HEK293 (cell line): Measurements from ENCODE around the gene NIP7.
A peak's percentile ranks its signal among the peaks of the same experiment; 100 is the strongest.

Experiments used
- GLI2 ChIP-seq: fragments of 450-650 bp; formaldehyde crosslinking; IDR thresholded peaks from 2 replicates; pipeline ENCODE4; 2017; ENCODE audit warnings: missing biosample characterization, missing genetic modification characterization, low read depth, borderline replicate concordance
- GLIS1 ChIP-seq: fragments of 450-650 bp; formaldehyde crosslinking; IDR thresholded peaks from 2 replicates; pipeline ENCODE4 v1.5.1; 2016; ENCODE audit warnings: missing biosample characterization, missing genetic modification characterization
- GLIS2 ChIP-seq: fragments of 450-650 bp; formaldehyde crosslinking; IDR thresholded peaks from 2 replicates; pipeline ENCODE4 v1.5.1; 2016; ENCODE audit warnings: missing biosample characterization, missing genetic modification characterization
- HOXA7 ChIP-seq: sonication (generic); formaldehyde crosslinking; IDR thresholded peaks from 2 replicates; pipeline ENCODE4 v1.8.1; 2022; ENCODE audit warnings: missing genetic modification reagents, borderline replicate concordance
- HOXD13 ChIP-seq: sonication (generic); formaldehyde crosslinking; IDR thresholded peaks from 2 replicates; pipeline ENCODE4 v1.8.0; 2022; ENCODE audit warnings: missing genetic modification reagents, borderline replicate concordance
- KLF9 ChIP-seq: fragments of 450-650 bp; formaldehyde crosslinking; IDR thresholded peaks from 2 replicates; pipeline ENCODE4 v1.5.1; 2016; ENCODE audit warnings: missing biosample characterization, missing genetic modification characterization, low read depth
- MEIS1 ChIP-seq: sonication (generic); formaldehyde crosslinking; IDR thresholded peaks from 2 replicates; pipeline ENCODE4 v1.8.1; 2022; ENCODE audit warnings: missing genetic modification reagents, mild to moderate bottlenecking, borderline replicate concordance
- PBX3 ChIP-seq: sonication (generic); formaldehyde crosslinking; IDR thresholded peaks from 2 replicates; pipeline ENCODE4 v1.8.1; 2022; ENCODE audit warnings: mild to moderate bottlenecking, moderate library complexity, missing genetic modification reagents
- SCRT2 ChIP-seq: fragments of 450-650 bp; formaldehyde crosslinking; IDR thresholded peaks from 2 replicates; pipeline ENCODE4 v1.5.1; 2016; ENCODE audit warnings: missing biosample characterization, missing genetic modification characterization
- SP2 ChIP-seq: fragments of 450-650 bp; formaldehyde crosslinking; IDR thresholded peaks from 2 replicates; pipeline ENCODE4 v1.5.1; 2016; ENCODE audit warnings: missing biosample characterization, missing genetic modification characterization
- TRIM28 ChIP-seq: IDR thresholded peaks from 2 replicates; pipeline ENCODE4 v1.6.1; 2011; ENCODE audit warnings: low read length, control low read depth, borderline replicate concordance
- YY1 ChIP-seq: fragments of 450-650 bp; formaldehyde crosslinking; IDR thresholded peaks from 2 replicates; pipeline ENCODE4 v1.5.1; 2018; ENCODE audit warnings: missing biosample characterization, missing genetic modification characterization
- YY2 ChIP-seq: fragments of 450-650 bp; formaldehyde crosslinking; IDR thresholded peaks from 2 replicates; pipeline ENCODE4 v1.5.1; 2016; ENCODE audit warnings: missing biosample characterization, missing genetic modification characterization
- ZBTB6 ChIP-seq: fragments of 450-650 bp; formaldehyde crosslinking; IDR thresholded peaks from 2 replicates; pipeline ENCODE4 v1.5.1; 2017; ENCODE audit warnings: missing biosample characterization, missing genetic modification characterization
- ZNF148 ChIP-seq: fragments of 450-650 bp; formaldehyde crosslinking; IDR thresholded peaks from 2 replicates; pipeline ENCODE4 v1.5.0; 2017; ENCODE audit warnings: missing biosample characterization, missing genetic modification characterization, borderline replicate concordance
- ZNF223 ChIP-seq: fragments of 450-650 bp; formaldehyde crosslinking; IDR thresholded peaks from 2 replicates; pipeline ENCODE4 v1.5.1; 2016; ENCODE audit warnings: missing biosample characterization, missing genetic modification characterization
- ZNF248 ChIP-seq: fragments of 450-650 bp; formaldehyde crosslinking; IDR thresholded peaks from 2 replicates; pipeline ENCODE4 v1.5.1; 2017; ENCODE audit warnings: missing biosample characterization, missing genetic modification characterization
- ZNF335 ChIP-seq: fragments of 450-650 bp; formaldehyde crosslinking; conservative IDR thresholded peaks from 2 replicates; pipeline ENCODE4 v1.5.1; 2016; ENCODE audit warnings: missing biosample characterization, missing genetic modification characterization
- ZNF341 ChIP-seq: fragments of 450-650 bp; formaldehyde crosslinking; IDR thresholded peaks from 2 replicates; pipeline ENCODE4; 2016; ENCODE audit warnings: low read depth, missing biosample characterization, missing genetic modification characterization
- ZNF518A ChIP-seq: fragments of 450-650 bp; formaldehyde crosslinking; conservative IDR thresholded peaks from 2 replicates; pipeline ENCODE4 v1.5.1; 2016; ENCODE audit warnings: low read depth, missing biosample characterization, missing genetic modification characterization
- ZNF639 ChIP-seq: fragments of 450-650 bp; formaldehyde crosslinking; IDR thresholded peaks from 2 replicates; pipeline ENCODE4 v1.5.1; 2016; ENCODE audit warnings: missing biosample characterization, missing genetic modification characterization
- ZNF704 ChIP-seq: fragments of 450-650 bp; formaldehyde crosslinking; IDR thresholded peaks from 2 replicates; pipeline ENCODE4 v1.5.1; 2016; ENCODE audit warnings: missing biosample characterization, missing genetic modification characterization
- ZSCAN30 ChIP-seq: fragments of 450-650 bp; IDR thresholded peaks from 2 replicates; pipeline ENCODE4 v1.5.1; 2018; ENCODE audit warnings: missing biosample characterization, mild to moderate bottlenecking, missing genetic modification characterization, moderate library complexity
- TF ChIP-seq, protein P1 (sequence below): fragments of 450-650 bp; formaldehyde crosslinking; IDR thresholded peaks from 2 replicates; pipeline ENCODE4 v1.5.1; 2016; ENCODE audit warnings: missing biosample characterization, missing genetic modification characterization

NIP7 gene

GRCh38 chr16:69330286-69331109 is 9.1 kb upstream of the NIP7 start, which contains the start of gene PDF (continued):
- TF ChIP-seq ZNF518A (tag by site-specific recombination) (peak; percentile 18; the same call in 1 of the 2 replicates), ZNF341 (tag by site-specific recombination) (peak; percentile 70; the same call in 1 of the 2 replicates), YY2 (tag by site-specific recombination) (peak; percentile 81), GLIS1 (peak; percentile 77), ZNF704 (tag by site-specific recombination) (no peak), SCRT2 (tag by site-specific recombination) (no peak), HOXD13 (CRISPR knock-in tag) (no peak), ZNF248 (tag by site-specific recombination) (no peak), ZNF223 (tag by site-specific recombination) (peak; percentile 88; the same call in 1 of the 2 replicates), SP2 (tag by site-specific recombination) (peak; percentile 97), HOXA7 (CRISPR knock-in tag) (no peak), GLIS2 (tag by site-specific recombination) (peak; percentile 94), PBX3 (CRISPR knock-in tag) (peak; percentile 60; the same call in 1 of the 2 replicates), KLF9 (tag by site-specific recombination) (peak; percentile 94), GLI2 (tag by site-specific recombination) (no peak), TRIM28 (no peak), ZSCAN30 (tag by site-specific recombination) (peak; percentile 22; the same call in 1 of the 2 replicates), ZBTB6 (tag by site-specific recombination) (peak; percentile 84), ZNF148 (no peak), YY1 (tag by site-specific recombination) (peak; percentile 62; the same call in 1 of the 2 replicates), ZNF639 (tag by site-specific recombination) (no peak), ZNF335 (tag by site-specific recombination) (peak; percentile 64), MEIS1 (CRISPR knock-in tag) (no peak)
- TF ChIP-seq, protein P1, sequence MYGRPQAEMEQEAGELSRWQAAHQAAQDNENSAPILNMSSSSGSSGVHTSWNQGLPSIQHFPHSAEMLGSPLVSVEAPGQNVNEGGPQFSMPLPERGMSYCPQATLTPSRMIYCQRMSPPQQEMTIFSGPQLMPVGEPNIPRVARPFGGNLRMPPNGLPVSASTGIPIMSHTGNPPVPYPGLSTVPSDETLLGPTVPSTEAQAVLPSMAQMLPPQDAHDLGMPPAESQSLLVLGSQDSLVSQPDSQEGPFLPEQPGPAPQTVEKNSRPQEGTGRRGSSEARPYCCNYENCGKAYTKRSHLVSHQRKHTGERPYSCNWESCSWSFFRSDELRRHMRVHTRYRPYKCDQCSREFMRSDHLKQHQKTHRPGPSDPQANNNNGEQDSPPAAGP = peak; percentile 48; the same call in 1 of the 2 replicates
